ENCODE measurements around the gene UGT2B17. TPM values are rescaled to one million over a fixed set of nuclear protein-coding genes. Genes with fewer than 3 reads are reported as not detected.

The UGT2B17 gene
- total RNA-seq, 2 experiments from 2014 or later: not detected

- H3K4me1 ChIP-seq (ENCODE audit: insufficient read depth, low read length, poor library complexity, severe bottlenecking): no peaks in the 10 kb centered on the region
- no peak overlapping the region for H3K27ac ChIP-seq (ENCODE audit: low read depth, low read length, poor library complexity, severe bottlenecking)
- H3K4me2 ChIP-seq (ENCODE audit: low read length): no peak overlapping the region
- H3K4me3 ChIP-seq (ENCODE audit: low read depth, low read length, poor library complexity, severe bottlenecking): no peak overlapping the region
- intact Hi-C loops (cut with micrococcal nuclease; ENCODE audit: unreplicated experiment): no loop called here
- CTCF ChIA-PET (ENCODE audit: unreplicated experiment): no interaction called here
- TF ChIP-seq CTCF (conservative IDR thresholded peaks at IDR 0.05; ENCODE audit: low read length) (no peak), EZH2phosphoT487 (IDR thresholded peaks at IDR 0.05; ENCODE audit: borderline replicate concordance, low read depth, low read length) (no peak)
- BruUV-seq (replicated peaks): no TSS peak
- H4K20me1 ChIP-seq (ENCODE audit: insufficient read depth, low read length): no peaks in the 10 kb centered on the region
- H3K9me3 ChIP-seq (ENCODE audit: low read length): no peaks in the 10 kb centered on the region
- DNase-seq (ENCODE audit: low spot score): no peak
- H3K36me3 ChIP-seq (ENCODE audit: insufficient read depth, low read length): no peaks in the 10 kb centered on the region
- POLR2A ChIA-PET: no interaction called here
- H2AFZ ChIP-seq (ENCODE audit: low read length): no peak overlapping the region
- H3K79me2 ChIP-seq (ENCODE audit: insufficient read depth, low read depth, low read length): no peaks in the 10 kb centered on the region
- H3K9me2 ChIP-seq (ENCODE audit: insufficient read depth, low read length): no peaks in the 10 kb centered on the region
Measured at GRCh38 chr4:68593112-68593511, 17.0 kb upstream of the UGT2B17 start.

GRCh38 chr4:68592673-68593072 is 16.6 kb upstream of the UGT2B17 start:
- intact Hi-C loops (cut with micrococcal nuclease; ENCODE audit: unreplicated experiment): no loop called here
- H3K4me3 ChIP-seq (ENCODE audit: low read depth, low read length, poor library complexity, severe bottlenecking): no peak overlapping the region
- TF ChIP-seq EZH2phosphoT487 (IDR thresholded peaks at IDR 0.05; ENCODE audit: borderline replicate concordance, low read depth, low read length) (no peak), CTCF (conservative IDR thresholded peaks at IDR 0.05; ENCODE audit: low read length) (no peak)
- no peak for DNase-seq (ENCODE audit: low spot score)
- no peak overlapping the region for H3K27ac ChIP-seq (ENCODE audit: low read depth, low read length, poor library complexity, severe bottlenecking)
- H3K36me3 ChIP-seq (ENCODE audit: insufficient read depth, low read length): no peaks in the 10 kb centered on the region
- POLR2A ChIA-PET: no interaction called here
- no peaks in the 10 kb centered on the region for H4K20me1 ChIP-seq (ENCODE audit: insufficient read depth, low read length)
- BruUV-seq (replicated peaks): no TSS peak
- H3K9me2 ChIP-seq (ENCODE audit: insufficient read depth, low read length): no peaks in the 10 kb centered on the region
- H3K9me3 ChIP-seq (ENCODE audit: low read length): no peaks in the 10 kb centered on the region
- H3K4me1 ChIP-seq (ENCODE audit: insufficient read depth, low read length, poor library complexity, severe bottlenecking): no peaks in the 10 kb centered on the region
- CTCF ChIA-PET (ENCODE audit: unreplicated experiment): no interaction called here
- H3K4me2 ChIP-seq (ENCODE audit: low read length): no peak overlapping the region
- H2AFZ ChIP-seq (ENCODE audit: low read length): no peak overlapping the region
- H3K79me2 ChIP-seq (ENCODE audit: insufficient read depth, low read depth, low read length): no peaks in the 10 kb centered on the region

GRCh38 chr4:68591204-68591603 is 15.1 kb upstream of the UGT2B17 start:
- Histone ChIP-seq H2AFZ (ENCODE audit: low read length) (no peak overlapping the region), H3K9me3 (ENCODE audit: low read length) (no peaks in the 10 kb centered on the region), H3K4me2 (ENCODE audit: low read length) (no peak overlapping the region), H3K79me2 (ENCODE audit: insufficient read depth, low read depth, low read length) (no peaks in the 10 kb centered on the region), H3K4me3 (ENCODE audit: low read depth, low read length, poor library complexity, severe bottlenecking) (no peak overlapping the region), H3K9me2 (ENCODE audit: insufficient read depth, low read length) (no peaks in the 10 kb centered on the region), H4K20me1 (ENCODE audit: insufficient read depth, low read length) (no peaks in the 10 kb centered on the region), H3K4me1 (ENCODE audit: insufficient read depth, low read length, poor library complexity, severe bottlenecking) (no peaks in the 10 kb centered on the region), H3K27ac (ENCODE audit: low read depth, low read length, poor library complexity, severe bottlenecking) (no peak overlapping the region), H3K36me3 (ENCODE audit: insufficient read depth, low read length) (no peaks in the 10 kb centered on the region)
- ChIA-PET CTCF (ENCODE audit: unreplicated experiment) (no interaction called here), POLR2A (no interaction called here)
- no TSS peak for BruUV-seq (replicated peaks)
- DNase-seq (ENCODE audit: low spot score): no peak
- intact Hi-C loops (cut with micrococcal nuclease; ENCODE audit: unreplicated experiment): no loop called here
- no peak for TF ChIP-seq CTCF (conservative IDR thresholded peaks at IDR 0.05; ENCODE audit: low read length)
- TF ChIP-seq EZH2phosphoT487 (IDR thresholded peaks at IDR 0.05; ENCODE audit: borderline replicate concordance, low read depth, low read length): no peak
